Activated naive CD4-positive, alpha-beta T cell treated with anti-CD3 and anti-CD28 coated beads, Interleukin-2, amount 10 ng/mL, durations not matched to agents 5 hours and 36 hours (primary cell): ENCODE results near the gene CALU. TPM values are rescaled to one million over a fixed set of nuclear protein-coding genes. Genes with fewer than 3 reads are reported as not detected.

Experiments used
- total RNA-seq, 2 experiments: library from RNA; stranded (reverse); gene quantifications; one replicate each; pipeline ENCODE4 v1.2.3, GENCODE V29; 2021

The CALU gene
- total RNA-seq, result 10 to 100 TPM; 28.6 to 30.6 TPM

GRCh38 chr7:128739048-128739962 is at the start of gene CALU:
CALU (plus strand) TSS chr7:128739359; CDS start chr7:128748584, 9,225 bp downstream.

GRCh38 chr7:128775744-128776474 is 36.8 kb downstream of the CALU start, which contains the start of gene OPN1SW:
OPN1SW (minus strand) TSS chr7:128775794; CDS start chr7:128775781, 13 bp downstream.

GRCh38 chr7:128791121-128791971 is 52.2 kb downstream of the CALU start, which contains the start of gene CCDC136:
CCDC136 (plus strand) TSS chr7:128791968; CDS start chr7:128792412, 444 bp downstream.

Other genes with a start within 250 kb of the CALU start
- gene GARIN1A, start 67.1 kb upstream of the CALU start, total RNA-seq, result under 1 TPM; 0.17 to 0.45 TPM
- not detected for gene OPN1SW, start 36.4 kb downstream of the CALU start, total RNA-seq
- 1 to 10 TPM; 4.3 to 5.6 TPM for gene CCDC136, start 52.6 kb downstream of the CALU start, total RNA-seq
- not detected for gene FLNC, start 91.0 kb downstream of the CALU start, total RNA-seq
- gene ATP6V1F, start 123.5 kb downstream of the CALU start, total RNA-seq, result 100 to 1,000 TPM; 117 to 119 TPM
- under 1 TPM; 0.08 to 0.19 TPM for gene KCP, start 171.3 kb downstream of the CALU start, total RNA-seq
- 1 to 10 TPM; 2.9 to 3.7 TPM for gene IRF5, start 198.6 kb downstream of the CALU start, total RNA-seq